ENCODE data around the gene SELENOF.

DNA sequence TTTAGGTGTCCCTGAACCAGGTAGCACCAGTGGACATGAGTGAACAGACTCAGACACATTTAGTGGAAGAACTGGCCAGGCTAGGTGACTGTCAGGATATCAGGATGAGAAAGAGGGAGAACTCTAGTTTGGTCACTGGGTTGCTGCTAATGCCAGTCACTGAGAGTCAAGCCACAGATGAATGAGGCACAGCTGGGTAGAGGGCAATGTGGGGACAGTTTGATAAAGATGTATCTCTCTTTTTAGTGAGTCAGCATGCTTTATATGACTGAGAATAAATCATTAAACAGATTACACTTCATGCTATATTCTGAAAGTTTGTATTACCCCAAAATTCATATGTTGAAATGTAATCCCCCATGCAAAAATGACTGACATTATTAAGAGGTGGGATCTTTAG is 87.1 kb downstream of the SELENOF start:
- TF ChIP-seq GATA2 (IDR thresholded peaks at IDR 0.05; ENCODE audit: low read depth, low read length) (no peak), GATA3 (IDR thresholded peaks at IDR 0.05; ENCODE audit: low read depth, low read length) (no peak)

All from SH-SY5Y (cell line).